Measurements from ENCODE around the gene ILK.

ILK gene

DNA sequence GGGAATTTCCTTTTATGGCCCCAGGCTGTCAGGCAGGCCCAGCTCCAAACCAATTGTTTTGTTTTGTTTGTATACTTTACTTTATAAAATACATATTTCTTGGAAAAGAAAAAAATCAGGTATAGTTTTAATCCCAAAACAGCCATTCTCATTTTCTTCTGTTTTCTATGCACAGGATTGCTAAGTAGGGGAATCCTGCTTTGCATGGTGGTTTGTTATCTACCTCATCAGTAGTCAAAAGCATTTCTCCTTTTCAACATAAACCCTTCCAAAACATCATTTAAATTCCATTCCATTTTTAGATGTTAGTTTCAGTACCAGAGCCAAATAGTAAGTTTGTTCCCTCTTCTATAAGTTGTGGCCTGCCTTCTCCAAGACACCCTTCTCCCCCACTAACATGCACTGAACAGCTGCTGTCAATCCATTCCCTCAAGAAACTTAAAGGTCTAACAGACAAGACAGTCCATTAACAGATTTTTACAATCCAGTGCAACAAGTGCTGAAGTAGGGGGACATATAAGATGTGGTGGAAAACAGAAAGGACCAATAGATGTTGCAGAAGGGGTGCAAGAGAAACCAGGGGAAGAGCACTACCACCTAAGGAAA, 3.7 kb downstream of the ILK start:
- no peak for FAIRE-seq

DNA sequence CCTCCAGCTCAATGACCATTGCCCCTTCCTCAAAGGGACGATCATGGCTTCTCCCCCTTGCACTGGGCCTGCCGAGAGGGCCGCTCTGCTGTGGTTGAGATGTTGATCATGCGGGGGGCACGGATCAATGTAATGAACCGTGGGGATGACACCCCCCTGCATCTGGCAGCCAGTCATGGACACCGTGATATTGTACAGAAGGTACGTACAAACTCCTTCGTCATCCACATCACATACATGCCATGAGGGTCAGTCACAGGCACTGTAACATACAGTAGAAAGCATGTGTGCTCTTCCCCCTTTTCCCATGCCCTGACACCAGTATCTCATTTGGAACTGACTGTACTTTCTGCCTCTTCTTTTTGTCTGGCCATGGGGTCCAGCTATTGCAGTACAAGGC, 4.4 kb downstream of the ILK start:
- FAIRE-seq = no peak

DNA sequence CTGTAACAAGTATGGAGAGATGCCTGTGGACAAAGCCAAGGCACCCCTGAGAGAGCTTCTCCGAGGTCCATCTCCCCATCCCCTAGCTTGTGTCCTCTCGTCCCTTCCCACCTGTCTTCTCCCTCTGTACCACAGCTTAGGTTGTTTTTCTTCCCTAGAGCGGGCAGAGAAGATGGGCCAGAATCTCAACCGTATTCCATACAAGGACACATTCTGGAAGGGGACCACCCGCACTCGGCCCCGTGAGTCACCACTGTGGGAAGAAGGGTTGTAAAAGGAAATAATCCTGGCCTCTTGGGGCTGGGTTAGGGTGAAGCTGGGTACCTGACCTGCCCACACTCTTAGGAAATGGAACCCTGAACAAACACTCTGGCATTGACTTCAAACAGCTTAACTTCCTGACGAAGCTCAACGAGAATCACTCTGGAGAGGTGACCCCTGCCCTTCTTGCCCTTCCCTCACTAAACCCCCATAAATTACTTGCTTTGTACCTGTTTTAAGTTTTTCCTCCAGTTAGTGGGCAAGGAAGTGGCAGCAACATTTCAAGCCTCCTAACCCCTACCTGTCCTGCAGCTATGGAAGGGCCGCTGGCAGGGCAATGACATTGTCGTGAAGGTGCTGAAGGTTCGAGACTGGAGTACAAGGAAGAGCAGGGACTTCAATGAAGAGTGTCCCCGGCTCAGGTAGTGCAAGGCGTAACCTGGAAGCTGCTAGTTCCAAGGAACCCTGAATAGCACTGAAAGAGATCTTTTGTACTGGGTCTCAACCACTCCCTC, 5.3 kb downstream of the ILK start:
- FAIRE-seq = no peak

DNA sequence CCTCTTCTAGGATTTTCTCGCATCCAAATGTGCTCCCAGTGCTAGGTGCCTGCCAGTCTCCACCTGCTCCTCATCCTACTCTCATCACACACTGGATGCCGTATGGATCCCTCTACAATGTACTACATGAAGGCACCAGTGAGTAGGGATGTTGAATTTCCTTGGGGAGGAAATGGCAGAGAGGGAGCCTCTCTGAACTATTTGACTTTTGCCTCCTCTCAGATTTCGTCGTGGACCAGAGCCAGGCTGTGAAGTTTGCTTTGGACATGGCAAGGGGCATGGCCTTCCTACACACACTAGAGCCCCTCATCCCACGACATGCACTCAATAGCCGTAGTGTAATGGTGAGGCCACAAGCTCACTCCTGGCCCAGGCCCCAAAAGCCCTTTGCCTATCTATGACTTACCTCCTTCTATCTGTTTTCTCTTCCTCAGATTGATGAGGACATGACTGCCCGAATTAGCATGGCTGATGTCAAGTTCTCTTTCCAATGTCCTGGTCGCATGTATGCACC, 6.0 kb downstream of the ILK start:
- no peak for FAIRE-seq

DNA sequence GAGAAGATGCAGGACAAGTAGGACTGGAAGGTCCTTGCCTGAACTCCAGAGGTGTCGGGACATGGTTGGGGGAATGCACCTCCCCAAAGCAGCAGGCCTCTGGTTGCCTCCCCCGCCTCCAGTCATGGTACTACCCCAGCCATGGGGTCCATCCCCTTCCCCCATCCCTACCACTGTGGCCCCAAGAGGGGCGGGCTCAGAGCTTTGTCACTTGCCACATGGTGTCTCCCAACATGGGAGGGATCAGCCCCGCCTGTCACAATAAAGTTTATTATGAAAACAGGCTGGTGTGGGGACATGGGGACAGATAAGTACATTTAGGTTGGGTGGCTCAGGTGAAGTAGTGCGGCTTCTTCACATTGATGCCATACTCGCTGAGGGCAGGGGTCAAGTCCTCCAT, 7.0 kb downstream of the ILK start:
- no peak for FAIRE-seq

DNA sequence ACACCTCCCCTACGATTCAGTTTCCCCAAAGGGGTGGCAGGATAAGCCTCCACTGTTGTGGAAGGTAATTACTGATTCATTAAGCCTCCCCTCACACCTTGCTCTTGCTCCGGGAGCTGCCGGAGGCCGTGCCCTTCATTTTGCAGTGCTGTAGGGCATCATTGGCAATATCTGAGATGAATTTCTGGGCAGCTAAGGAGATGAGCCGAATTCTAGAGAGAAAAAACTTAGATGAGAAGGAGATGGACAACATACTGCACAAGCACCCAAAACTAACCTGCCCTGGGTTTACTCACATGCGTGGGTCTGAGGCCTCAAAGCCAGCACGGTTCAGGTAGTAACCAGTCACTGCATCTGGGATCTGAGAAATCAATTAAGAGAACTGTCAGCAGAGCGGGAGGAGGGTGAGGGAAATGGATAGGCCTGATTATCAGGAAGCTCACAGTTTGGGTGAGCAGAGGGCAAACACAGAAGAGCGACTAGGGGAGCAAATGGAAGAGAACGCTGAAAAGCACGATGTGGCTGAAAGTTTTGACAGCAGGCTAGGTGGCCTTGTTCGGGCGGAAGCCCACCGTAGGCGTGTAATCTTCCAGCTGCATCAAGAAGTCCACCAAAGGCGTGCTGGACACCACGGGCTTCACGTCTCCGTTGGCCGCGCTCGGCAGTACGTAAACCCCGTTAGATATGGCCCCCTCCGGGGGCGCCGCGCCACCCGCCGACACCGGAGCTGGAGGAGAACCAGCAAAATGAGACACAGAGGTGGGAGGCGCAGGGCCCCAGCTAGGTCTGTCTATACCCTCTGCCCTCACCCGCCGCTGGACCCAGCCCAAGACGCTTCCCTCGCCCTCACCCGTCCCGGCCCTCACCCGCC, 7.8 kb downstream of the ILK start:
- no peak for FAIRE-seq

DNA sequence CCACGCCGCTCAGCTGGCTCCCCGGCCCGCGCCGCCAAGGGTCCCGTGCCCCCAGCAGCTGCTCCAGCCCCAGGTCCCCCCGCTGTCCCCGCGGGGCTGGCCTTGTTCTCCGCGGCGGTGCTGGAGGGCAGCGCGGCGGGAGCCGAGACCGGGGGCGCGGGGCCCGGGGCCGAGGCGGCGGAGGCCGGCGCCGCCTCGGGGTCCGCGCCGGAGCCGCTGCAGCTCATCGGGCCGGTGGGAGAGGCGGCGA, 8.3 kb downstream of the ILK start:
- no peak for FAIRE-seq

DNA sequence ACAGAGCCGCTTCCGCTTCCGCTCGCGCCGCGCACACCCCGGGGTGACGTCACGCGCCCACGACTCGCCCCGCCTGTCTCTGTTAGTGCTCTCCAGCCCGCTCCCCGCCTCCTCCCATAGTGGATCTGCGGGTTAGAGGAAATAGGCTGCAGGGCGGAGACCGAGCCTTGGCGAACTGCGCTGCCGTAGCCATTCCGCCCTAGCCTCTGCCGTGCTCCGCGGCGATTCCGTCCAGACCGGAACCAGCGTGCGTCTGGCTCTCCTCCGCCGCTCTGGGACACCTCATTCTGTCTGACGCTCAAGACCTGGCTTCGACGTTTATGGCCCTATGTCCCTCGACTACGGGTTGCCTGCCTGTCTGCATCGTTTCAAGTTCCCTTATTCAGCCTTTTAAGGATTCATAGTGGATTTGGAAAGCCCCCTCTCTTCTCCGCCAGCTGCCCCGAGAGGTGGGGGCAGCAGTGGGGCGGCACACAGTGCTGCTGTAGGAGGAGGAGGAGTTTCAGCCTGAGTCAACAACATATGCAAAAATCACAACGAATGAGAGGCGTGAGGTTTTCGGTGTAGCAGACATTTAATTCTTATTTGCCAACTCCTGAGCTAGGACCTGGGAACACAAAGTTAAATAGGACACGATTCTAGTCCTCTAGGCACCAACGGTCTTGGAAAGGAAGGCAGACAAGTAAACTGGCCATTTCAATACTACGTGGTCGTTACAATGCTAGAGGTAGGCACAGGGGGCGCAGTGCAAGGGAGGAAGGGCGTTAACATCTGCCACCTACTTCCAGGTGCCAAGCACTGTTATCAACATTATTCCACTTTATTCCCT, 8.9 kb downstream of the ILK start, which contains the start of gene TAF10:
TSS of gene TAF10 (minus strand) at position 4 of the 829 bp plus-strand sequence. CDS start 27 bp downstream, outside the sequence.
- peak; percentile 84 for FAIRE-seq

DNA sequence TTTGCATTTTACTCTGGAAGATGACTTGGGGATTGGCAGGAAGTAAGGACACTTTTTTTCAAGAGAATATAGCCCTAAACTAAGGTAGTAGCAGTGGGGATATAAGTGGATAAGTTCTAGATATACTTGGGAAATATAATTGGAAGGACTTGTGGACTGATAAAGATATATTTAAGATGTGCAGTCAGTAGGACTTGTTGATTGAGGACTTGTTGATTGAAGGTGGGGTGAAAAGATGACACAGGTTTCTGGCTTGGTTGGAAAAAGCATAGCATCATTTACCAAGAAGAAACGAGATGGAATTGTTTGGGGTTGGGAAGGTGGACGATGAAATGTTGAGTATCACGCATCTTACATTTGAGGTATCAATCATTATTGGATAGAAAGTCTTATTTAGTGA, 9.9 kb downstream of the ILK start:
- FAIRE-seq = no peak

DNA sequence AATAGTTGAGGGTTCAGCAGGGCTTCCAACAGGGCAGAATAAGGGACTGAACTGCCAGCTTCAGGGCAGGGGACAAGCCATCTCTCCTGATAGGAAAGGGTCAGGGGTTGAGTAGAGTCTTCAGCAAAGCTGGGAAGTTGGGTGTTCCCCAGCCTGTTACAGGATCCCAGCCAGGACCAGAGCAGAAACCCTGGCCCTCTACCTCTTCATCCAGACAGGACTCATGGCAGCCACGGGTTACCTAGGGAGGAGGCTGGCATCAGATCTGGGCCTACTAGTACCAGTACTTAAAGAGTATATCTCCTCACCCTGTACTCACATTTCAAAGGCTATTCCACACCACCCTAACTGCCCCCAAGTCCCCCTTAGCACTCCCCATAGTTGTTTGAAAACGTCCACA, 10.9 kb downstream of the ILK start:
- no peak for FAIRE-seq

DNA sequence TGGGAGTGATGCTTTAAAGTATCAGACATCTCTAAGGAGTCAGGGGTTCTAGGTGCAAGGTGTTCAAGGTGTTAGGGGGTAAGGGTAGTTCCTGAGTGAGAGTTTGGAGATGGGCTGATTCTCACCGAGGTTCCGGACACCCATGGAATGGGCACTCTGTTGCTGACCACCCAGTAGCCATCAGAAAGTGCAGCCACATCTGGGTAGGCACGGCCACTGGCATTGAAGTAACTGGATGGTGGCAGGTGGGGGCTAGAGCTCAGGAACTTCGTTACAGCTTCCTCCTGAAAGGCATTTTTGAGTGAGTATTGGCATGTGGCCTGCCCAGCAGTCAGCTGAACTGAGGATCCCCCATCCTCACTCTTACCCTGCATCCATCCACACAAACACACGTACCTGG, 11.5 kb downstream of the ILK start:
- no peak for FAIRE-seq

DNA sequence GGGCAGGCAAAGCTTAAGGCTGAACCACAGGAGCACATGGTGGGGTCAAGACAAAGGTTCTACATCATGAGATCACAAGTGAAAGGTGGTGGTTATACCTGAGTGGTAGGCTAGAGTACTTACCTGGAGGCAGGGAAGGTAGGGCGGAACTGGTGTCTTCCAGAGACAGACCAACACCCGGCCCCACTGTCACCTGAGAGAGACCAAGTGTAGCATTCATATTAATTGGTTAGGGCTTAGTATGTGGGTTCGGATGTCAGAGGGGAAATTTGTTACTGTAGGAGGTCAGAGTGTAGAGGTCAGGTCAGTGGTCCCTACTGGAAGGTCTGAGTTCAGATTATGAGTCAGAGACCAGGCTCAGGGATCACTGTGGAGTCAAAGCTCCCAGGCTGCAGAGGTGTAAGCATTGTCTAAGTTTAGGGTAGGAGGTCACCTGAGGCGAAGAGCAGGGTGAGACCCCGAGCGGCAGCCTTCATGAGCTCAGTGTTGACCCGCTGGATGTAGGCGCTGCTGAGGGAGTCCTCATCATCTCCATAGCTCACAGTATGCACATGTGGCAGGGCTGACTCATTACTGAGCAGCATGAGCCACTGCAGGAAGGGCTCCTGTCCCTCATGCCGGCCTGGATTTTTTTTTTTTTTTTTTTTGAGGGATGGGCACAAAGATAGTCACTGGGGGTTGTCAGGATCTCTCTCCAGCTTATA, 12.5 kb downstream of the ILK start:
- FAIRE-seq = no peak

DNA sequence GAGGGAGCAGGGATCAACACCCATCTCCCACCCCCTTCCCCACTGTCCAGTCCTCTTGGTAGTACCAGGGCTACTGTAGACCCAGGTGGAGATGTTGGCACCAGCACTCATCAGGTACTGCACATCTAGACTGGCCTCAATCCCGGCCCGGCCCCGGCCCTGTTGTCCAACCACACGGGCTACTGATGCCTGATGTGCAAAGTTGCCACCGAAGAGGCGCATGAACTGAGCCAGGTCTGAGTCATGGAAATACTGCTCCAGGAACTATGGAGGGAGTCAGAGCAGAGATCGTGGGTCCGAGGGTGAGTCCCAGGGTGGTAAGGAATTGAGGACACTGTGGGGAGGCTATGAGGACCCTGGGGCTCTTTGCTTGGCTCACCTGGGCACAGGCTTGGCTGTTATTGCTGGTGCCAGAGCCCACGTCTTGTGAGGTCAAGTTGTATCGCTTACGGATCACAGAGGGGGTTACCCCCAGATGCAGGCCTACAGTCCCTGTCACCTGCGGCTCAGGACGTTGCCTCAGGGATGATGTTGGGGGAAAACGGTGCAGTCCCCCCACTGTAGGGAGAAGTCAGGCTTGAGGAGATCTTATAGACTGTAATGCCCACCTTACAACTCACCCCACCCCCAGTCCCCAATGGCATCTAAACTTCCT, 13.1 kb downstream of the ILK start:
- no peak for FAIRE-seq

DNA sequence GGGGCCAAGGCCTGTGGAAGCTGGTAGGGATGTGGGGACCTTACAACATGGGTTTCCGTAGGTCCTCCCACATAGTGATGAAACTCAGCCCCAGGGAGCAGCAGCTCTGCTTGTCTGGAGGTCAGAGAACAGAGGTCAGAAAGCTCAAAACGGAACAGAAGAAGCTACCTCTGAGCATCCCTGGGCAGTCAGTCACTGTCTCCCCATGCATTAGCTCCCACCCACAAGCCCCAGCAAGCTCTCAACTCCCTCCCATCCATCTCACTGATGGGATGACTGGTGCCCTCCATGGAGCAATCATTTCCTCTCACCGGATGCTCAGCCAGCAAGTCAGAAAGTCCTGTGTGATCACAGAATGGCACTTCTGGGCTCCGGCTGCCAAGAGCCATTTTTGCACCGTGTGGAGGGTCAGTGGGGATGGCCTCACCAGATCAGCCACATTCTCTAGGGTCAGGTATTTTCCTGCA, 13.8 kb downstream of the ILK start:
- no peak for FAIRE-seq

DNA sequence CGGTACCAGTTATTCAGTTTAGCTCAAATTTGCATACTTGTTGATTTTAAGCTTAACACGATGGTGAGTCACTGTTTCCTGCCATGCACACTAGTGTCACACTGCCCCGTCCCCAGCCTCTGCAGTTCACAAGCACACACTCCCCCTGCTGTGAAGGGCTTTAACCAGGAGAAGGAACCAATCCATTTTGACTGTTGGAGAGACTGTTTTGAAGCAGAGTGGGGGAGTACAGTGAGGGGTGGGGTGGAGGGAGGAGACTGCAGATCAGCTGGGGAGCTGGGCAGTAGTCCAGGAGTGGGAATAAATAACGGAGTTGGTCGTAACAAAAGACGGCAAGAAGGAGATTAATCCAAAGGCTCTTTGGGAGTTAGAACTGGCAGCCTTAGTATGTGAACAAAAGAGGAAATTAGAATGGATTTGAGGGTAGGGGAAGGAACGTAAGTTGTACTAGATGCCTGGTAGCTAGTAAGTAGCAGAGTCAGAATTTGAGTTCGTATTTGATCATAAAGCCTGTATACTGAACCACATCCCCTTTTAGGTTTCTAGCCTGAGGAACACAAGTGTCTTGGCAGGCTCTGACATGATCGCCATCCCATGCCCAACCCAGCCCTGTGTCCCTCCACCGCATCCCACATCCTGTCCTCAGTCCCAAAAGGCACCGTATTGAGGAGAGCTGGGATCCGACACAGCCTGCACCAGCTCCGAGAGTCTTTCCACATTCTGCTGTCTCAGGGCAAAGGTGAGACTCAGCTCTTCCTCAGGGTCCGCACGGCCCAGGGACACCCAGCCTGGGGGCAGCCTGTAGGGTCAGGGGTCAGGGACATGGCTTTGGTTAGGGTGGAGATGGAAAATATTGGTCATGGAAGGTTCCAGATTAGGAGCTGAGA, 14.8 kb downstream of the ILK start:
- no peak for FAIRE-seq

DNA sequence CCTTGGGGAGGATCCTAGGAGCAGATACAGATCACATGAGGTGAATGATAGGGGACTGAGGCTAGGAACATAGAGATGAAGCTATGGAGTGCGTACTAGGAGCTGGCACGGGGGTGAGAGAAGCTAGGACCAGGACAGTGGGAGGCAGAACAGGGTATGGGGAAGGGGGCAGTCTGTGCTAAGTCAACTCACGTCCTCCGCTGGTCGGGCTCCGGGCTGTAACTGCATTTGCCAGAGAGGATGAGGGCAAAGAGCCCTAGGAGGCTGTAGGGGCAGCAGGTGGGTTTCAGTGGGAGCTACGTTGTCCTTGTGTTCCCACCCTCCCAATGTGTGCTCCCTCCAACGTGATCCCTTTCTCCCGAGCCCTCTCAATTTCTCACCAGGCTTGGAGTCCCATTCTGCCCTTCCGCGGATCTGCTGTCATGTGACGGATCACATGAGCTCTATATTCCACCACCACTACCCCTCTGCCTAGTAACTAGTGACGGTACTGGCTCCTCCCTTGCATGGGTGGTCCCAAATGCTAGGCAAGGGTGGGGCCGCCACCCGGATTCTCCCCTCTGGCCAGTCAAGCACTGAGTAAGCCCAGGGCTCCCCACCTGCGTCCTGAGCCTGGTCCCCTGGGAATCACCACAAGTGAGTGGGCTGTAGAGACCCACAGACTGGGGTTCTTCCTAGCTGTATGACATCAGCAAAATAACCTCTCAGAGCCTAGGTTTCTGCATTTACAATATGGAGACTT, 15.6 kb downstream of the ILK start, which contains the start of gene TPP1:
TSS of gene TPP1 (minus strand) at position 419 of the 742 bp plus-strand sequence. CDS start at position 397, 22 bp downstream.
- peak; percentile 97 for FAIRE-seq

DNA sequence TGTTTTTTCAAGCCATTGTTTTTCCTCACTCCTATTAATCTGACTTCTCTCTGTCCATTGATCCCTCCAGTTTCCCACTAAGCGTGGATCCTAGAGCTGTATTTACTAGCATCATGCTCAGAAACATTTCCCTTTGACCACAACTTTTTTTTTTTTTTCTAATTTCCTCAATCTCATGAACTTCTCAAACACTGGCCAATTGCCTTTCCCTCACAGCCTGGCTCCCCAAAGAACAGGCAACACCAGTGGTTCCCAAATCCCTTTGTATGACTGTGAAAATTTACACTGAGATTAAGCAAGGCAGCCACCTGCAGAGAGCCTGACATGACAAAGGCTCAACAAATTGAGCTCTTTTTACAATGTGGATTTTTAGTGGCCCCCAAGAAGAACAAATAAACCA, 17.1 kb downstream of the ILK start:
- FAIRE-seq = no peak

DNA sequence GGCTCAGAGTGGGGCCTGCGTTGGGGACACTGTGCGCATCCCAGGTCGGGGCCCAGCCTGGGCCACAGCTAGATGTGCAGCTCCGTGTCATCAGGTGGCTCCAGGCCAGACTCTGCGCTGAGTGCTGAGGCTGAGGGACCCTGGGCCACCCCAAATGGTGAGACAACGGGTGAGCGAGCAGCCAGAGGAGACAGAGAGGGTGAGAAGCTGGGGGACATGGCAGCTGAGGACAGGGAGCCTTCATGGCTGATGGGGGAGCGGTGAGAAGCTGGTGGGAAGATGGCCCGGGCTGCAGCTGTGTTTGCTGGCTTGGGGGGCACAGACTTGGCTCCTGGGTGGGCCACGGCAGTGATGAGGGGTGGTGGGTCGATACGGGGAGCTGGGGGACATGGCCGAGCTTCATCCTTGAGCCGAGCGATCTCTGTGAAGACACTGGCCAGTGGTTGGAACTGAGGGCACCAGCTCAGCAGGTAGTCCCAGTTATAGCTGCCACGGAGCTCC, 18.2 kb downstream of the ILK start:
- no peak for FAIRE-seq
